Immature natural killer cell (primary cell): ENCODE measurements around the gene TPX2. TPM values are rescaled to one million over a fixed set of nuclear protein-coding genes. Genes with fewer than 3 reads are reported as not detected.
"Not testable (repeated sequence)": the region's sequence is repeated elsewhere in the genome, so short reads cannot be mapped to it uniquely, and the experiment has no call there.

Experiments used
- DNase-seq, 3 donors: peaks; one replicate each; pipeline ENCODE4 v3.0.0; 2022; ENCODE audit warnings: mixed read lengths in 1 of 3
- H3K27ac Mint-ChIP-seq, 6 donors: one replicate each; pipeline ENCODE4 v1.8.0; 2020; ENCODE audit warnings: mixed read lengths in 6 of 6, mild to moderate bottlenecking in 5 of 6, inconsistent platforms in 4 of 6, moderate library complexity in 3 of 6
- H3K27me3 Mint-ChIP-seq, 3 donors: one replicate each; pipeline ENCODE4 v1.8.0; 2020 to 2021; ENCODE audit warnings: low read depth in 3 of 3, mild to moderate bottlenecking in 3 of 3, mixed read lengths in 3 of 3, moderate library complexity in 3 of 3, inconsistent platforms in 1 of 3
- H3K36me3 Mint-ChIP-seq, 3 donors: one replicate each; pipeline ENCODE4 v1.8.0; 2020; ENCODE audit warnings: mixed read lengths in 3 of 3, inconsistent platforms in 2 of 3, mild to moderate bottlenecking in 2 of 3
- H3K4me1 Mint-ChIP-seq, 2 donors: one replicate each; pipeline ENCODE4 v1.8.0; 2020; ENCODE audit warnings: inconsistent platforms in 2 of 2, mild to moderate bottlenecking in 2 of 2, mixed read lengths in 2 of 2, moderate library complexity in 1 of 2
- H3K4me3 Mint-ChIP-seq, 5 donors: one replicate each; pipeline ENCODE4 v1.8.0; 2020; ENCODE audit warnings: mild to moderate bottlenecking in 5 of 5, mixed read lengths in 5 of 5, inconsistent platforms in 3 of 5, moderate library complexity in 3 of 5
- H3K9me3 Mint-ChIP-seq, 6 donors: one replicate each; pipeline ENCODE4 v1.8.0; 2020; ENCODE audit warnings: mild to moderate bottlenecking in 6 of 6, mixed read lengths in 6 of 6, inconsistent platforms in 4 of 6, moderate library complexity in 3 of 6
- polyA plus RNA-seq, 3 donors: library from polyadenylated mRNA; unstranded; fragments of 300-500 nt; fragmentation: Illumina TruSeq; gene quantifications; one replicate each; pipeline ENCODE4 v1.2.3, GENCODE V29; 2021

The TPX2 gene
- polyA plus RNA-seq, 3 donors from 2014 or later: 1.2 to 3.0 (median 1.8) TPM

- Mint-ChIP-seq H3K27me3 (peaks cover 2 to 7% (median 2%) of the 10 kb centered on the region in 3 donors), H3K27ac (no peak overlapping the region), H3K9me3 (no peaks in the 10 kb centered on the region), H3K36me3 (no peaks in the 10 kb centered on the region), H3K4me3 (no peak overlapping the region), H3K4me1 (no peaks in the 10 kb centered on the region)
- DNase-seq: no peak
Observed at GRCh38 chr20:31824554-31825313, 85.6 kb downstream of the TPX2 start.

GRCh38 chr20:31826074-31826473 is 87.0 kb downstream of the TPX2 start:
- Mint-ChIP-seq H3K4me3 (no peak overlapping the region), H3K27me3 (peaks cover under 1 to 7% (median 2%) of the 10 kb centered on the region in 3 donors), H3K27ac (no peak overlapping the region), H3K4me1 (no peaks in the 10 kb centered on the region), H3K9me3 (no peaks in the 10 kb centered on the region), H3K36me3 (no peaks in the 10 kb centered on the region)
- no peak for DNase-seq

GRCh38 chr20:31827059-31827458 is 88.0 kb downstream of the TPX2 start:
- no peaks in the 10 kb centered on the region for H3K36me3 Mint-ChIP-seq
- H3K9me3 Mint-ChIP-seq: no peaks in the 10 kb centered on the region
- H3K27ac Mint-ChIP-seq: no peak overlapping the region
- DNase-seq: no peak
- no peaks in the 10 kb centered on the region for H3K4me1 Mint-ChIP-seq
- H3K4me3 Mint-ChIP-seq: no peak overlapping the region
- H3K27me3 Mint-ChIP-seq: peaks cover 0 to 7% (median 0%) of the 10 kb centered on the region in 3 donors

GRCh38 chr20:31828016-31828415 is 88.9 kb downstream of the TPX2 start:
- H3K27ac Mint-ChIP-seq, H3K9me3 Mint-ChIP-seq, H3K4me1 Mint-ChIP-seq, H3K4me3 Mint-ChIP-seq, H3K36me3 Mint-ChIP-seq, H3K27me3 Mint-ChIP-seq, DNase-seq: not testable (repeated sequence)

GRCh38 chr20:31829731-31830130 is 90.6 kb downstream of the TPX2 start:
- Mint-ChIP-seq H3K4me1 (peaks cover 0 to 6% of the 10 kb centered on the region in 2 donors), H3K4me3 (no peak overlapping the region)
- no peak for DNase-seq

GRCh38 chr20:31830406-31830981 is 91.4 kb downstream of the TPX2 start:
- peaks cover 0 to 2% (median 0%) of the 10 kb centered on the region in 6 donors for H3K9me3 Mint-ChIP-seq
- H3K4me1 Mint-ChIP-seq: peaks cover 0 to 14% of the 10 kb centered on the region in 2 donors
- no peaks in the 10 kb centered on the region for H3K36me3 Mint-ChIP-seq
- no peak for DNase-seq
- H3K4me3 Mint-ChIP-seq: no peak overlapping the region
- no peak overlapping the region for H3K27ac Mint-ChIP-seq
- H3K27me3 Mint-ChIP-seq: peaks cover 0 to 6% (median 3%) of the 10 kb centered on the region in 3 donors

More at GRCh38 chr20:31829731-31830130, 90.6 kb downstream of the TPX2 start:
- peaks cover 0 to 4% (median 3%) of the 10 kb centered on the region in 3 donors for H3K27me3 Mint-ChIP-seq
- H3K27ac Mint-ChIP-seq: no peak overlapping the region
- no peaks in the 10 kb centered on the region for H3K36me3 Mint-ChIP-seq
- no peaks in the 10 kb centered on the region for H3K9me3 Mint-ChIP-seq

- DNase-seq: no peak
- H3K4me1 Mint-ChIP-seq: peaks cover 0 to 21% of the 10 kb centered on the region in 2 donors
- no peak overlapping the region for H3K4me3 Mint-ChIP-seq
- peaks cover 2 to 11% (median 5%) of the 10 kb centered on the region in 3 donors for H3K27me3 Mint-ChIP-seq
- peaks cover 0 to 2% (median 0%) of the 10 kb centered on the region in 6 donors for H3K9me3 Mint-ChIP-seq
- H3K36me3 Mint-ChIP-seq: no peaks in the 10 kb centered on the region
- H3K27ac Mint-ChIP-seq: no peak overlapping the region
Observed at GRCh38 chr20:31831211-31831610, 92.1 kb downstream of the TPX2 start.

- DNase-seq: no peak
Observed at GRCh38 chr20:31831771-31832306, 92.7 kb downstream of the TPX2 start.

GRCh38 chr20:31833130-31833930 is 94.2 kb downstream of the TPX2 start:
- peaks cover 0 to 2% (median 0%) of the 10 kb centered on the region in 6 donors for H3K9me3 Mint-ChIP-seq
- H3K36me3 Mint-ChIP-seq: no peaks in the 10 kb centered on the region
- no peak overlapping the region for H3K4me3 Mint-ChIP-seq
- peaks cover 0 to 27% of the 10 kb centered on the region in 2 donors for H3K4me1 Mint-ChIP-seq
- DNase-seq: peak; percentile 51 to 59 (median 55)
- H3K27me3 Mint-ChIP-seq: peaks cover 3 to 15% (median 8%) of the 10 kb centered on the region in 3 donors
- no peak overlapping the region for H3K27ac Mint-ChIP-seq

More at GRCh38 chr20:31831771-31832306, 92.7 kb downstream of the TPX2 start:
- Mint-ChIP-seq H3K27ac (peak overlapping the region in 1 of 6 donors; percentile 28), H3K27me3 (peaks cover 3 to 13% (median 8%) of the 10 kb centered on the region in 3 donors), H3K4me1 (peaks cover 0 to 27% of the 10 kb centered on the region in 2 donors), H3K36me3 (no peaks in the 10 kb centered on the region), H3K4me3 (no peak overlapping the region), H3K9me3 (peaks cover 0 to 2% (median 0%) of the 10 kb centered on the region in 6 donors)

- H3K27ac Mint-ChIP-seq: no peak overlapping the region
- H3K27me3 Mint-ChIP-seq: peaks cover 3 to 15% (median 8%) of the 10 kb centered on the region in 3 donors
- H3K36me3 Mint-ChIP-seq: no peaks in the 10 kb centered on the region
- H3K4me3 Mint-ChIP-seq: no peak overlapping the region
- peaks cover 0 to 27% of the 10 kb centered on the region in 2 donors for H3K4me1 Mint-ChIP-seq
- no peak for DNase-seq
- H3K9me3 Mint-ChIP-seq: peaks cover 0 to 2% (median 0%) of the 10 kb centered on the region in 6 donors
Observed at GRCh38 chr20:31833931-31834521, 94.9 kb downstream of the TPX2 start.

- H3K4me1 Mint-ChIP-seq: peaks cover 0 to 27% of the 10 kb centered on the region in 2 donors
- peaks cover 3 to 15% (median 8%) of the 10 kb centered on the region in 3 donors for H3K27me3 Mint-ChIP-seq
- H3K4me3 Mint-ChIP-seq: peak overlapping the region; percentile 40 to 74 (median 70)
Observed at GRCh38 chr20:31835554-31835953, 96.5 kb downstream of the TPX2 start.

GRCh38 chr20:31835977-31836852 is 97.1 kb downstream of the TPX2 start:
- Mint-ChIP-seq H3K27me3 (peaks cover 3 to 15% (median 8%) of the 10 kb centered on the region in 3 donors), H3K27ac (peak overlapping the region in 4 of 6 donors; percentile 25 to 65 (median 28)), H3K36me3 (no peaks in the 10 kb centered on the region), H3K9me3 (peaks cover 0 to 2% (median 0%) of the 10 kb centered on the region in 6 donors), H3K4me1 (peaks cover 0 to 27% of the 10 kb centered on the region in 2 donors), H3K4me3 (peak overlapping the region; percentile 58 to 74 (median 70))
- peak; percentile 74 to 76 (median 76) for DNase-seq

More at GRCh38 chr20:31835554-31835953, 96.5 kb downstream of the TPX2 start:
- DNase-seq: no peak
- no peaks in the 10 kb centered on the region for H3K36me3 Mint-ChIP-seq
- H3K9me3 Mint-ChIP-seq: peaks cover 0 to 2% (median 0%) of the 10 kb centered on the region in 6 donors
- H3K27ac Mint-ChIP-seq: no peak overlapping the region
